GM23248 (cell line): ENCODE data around the gene SLC7A1. TPM values are rescaled to one million over a fixed set of nuclear protein-coding genes. Genes with fewer than 3 reads are reported as not detected.

ENCODE experiments used
- DNase-seq: peaks from one replicate; pipeline ENCODE4 v3.0.0-alpha.2; 2015
- H2AFZ ChIP-seq: fragments of 200-600 bp; sonication (generic); 2 replicates; pipeline ENCODE4 v1.6.1; 2016; ENCODE audit warnings: antibody characterized with exemption
- H3F3A ChIP-seq: fragments of 200-600 bp; sonication (generic); 2 replicates; pipeline ENCODE4 v1.6.1; 2016; ENCODE audit warnings: mild to moderate bottlenecking, antibody characterized with exemption, mixed run types; ENCODE audit not compliant: insufficient read depth
- H3K27ac ChIP-seq: fragments of 200-600 bp; sonication (generic); 2 replicates; pipeline ENCODE4 v1.5.1; 2016; ENCODE audit warnings: mild to moderate bottlenecking
- H3K27me3 ChIP-seq: fragments of 200-600 bp; sonication (generic); replicated peaks from 2 replicates; pipeline ENCODE4 v1.6.1; 2016; ENCODE audit warnings: mild to moderate bottlenecking; ENCODE audit not compliant: insufficient read depth
- H3K36me3 ChIP-seq: fragments of 200-600 bp; sonication (generic); 2 replicates; pipeline ENCODE4 v1.6.1; 2016; ENCODE audit warnings: low read depth, mild to moderate bottlenecking
- H3K4me1 ChIP-seq: fragments of 200-600 bp; sonication (generic); 2 replicates; pipeline ENCODE4 v1.6.1; 2016; ENCODE audit warnings: mild to moderate bottlenecking; ENCODE audit not compliant: insufficient read depth
- H3K4me2 ChIP-seq: fragments of 200-600 bp; sonication (generic); one replicate; pipeline ENCODE4 v1.6.1; 2016; ENCODE audit warnings: mild to moderate bottlenecking; ENCODE audit not compliant: unreplicated experiment
- H3K4me3 ChIP-seq: fragments of 200-600 bp; sonication (generic); 2 replicates; pipeline ENCODE4 v1.5.1; 2016; ENCODE audit warnings: mild to moderate bottlenecking
- H3K79me2 ChIP-seq: fragments of 200-600 bp; sonication (generic); 2 replicates; pipeline ENCODE4 v1.6.1; 2016; ENCODE audit warnings: mild to moderate bottlenecking; ENCODE audit not compliant: insufficient read depth
- H3K9ac ChIP-seq: fragments of 200-600 bp; sonication (generic); 2 replicates; pipeline ENCODE4 v1.6.1; 2016; ENCODE audit warnings: mild to moderate bottlenecking
- H3K9me2 ChIP-seq: fragments of 200-600 bp; sonication (generic); 2 replicates; pipeline ENCODE4 v1.6.1; 2016; ENCODE audit warnings: mixed run types, mild to moderate bottlenecking, moderate library complexity; ENCODE audit not compliant: insufficient read depth
- H3K9me3 ChIP-seq: fragments of 200-600 bp; sonication (generic); one replicate; pipeline ENCODE4 v1.6.1; 2017; ENCODE audit warnings: low read depth
- H4K20me1 ChIP-seq: fragments of 200-600 bp; sonication (generic); 2 replicates; pipeline ENCODE4 v1.6.0; 2016; ENCODE audit not compliant: insufficient read depth
- EZH2 ChIP-seq: fragments of 200-600 bp; sonication (generic); IDR thresholded peaks from 2 replicates; pipeline ENCODE4 v1.6.1; 2018; ENCODE audit warnings: antibody characterized with exemption, mild to moderate bottlenecking; ENCODE audit not compliant: insufficient read depth, poor library complexity, severe bottlenecking
- EZH2phosphoT487 ChIP-seq: fragments of 200-600 bp; sonication (generic); IDR thresholded peaks from 2 replicates; pipeline ENCODE4 v1.6.1; 2018; ENCODE audit warnings: antibody characterized with exemption, moderate library complexity, mild to moderate bottlenecking, low read depth; ENCODE audit not compliant: insufficient read depth
- WGBS, 2 experiments: methylation state at CpG; one replicate each; pipeline ENCODE4 v1.1.6; 2015 to 2017; ENCODE audit warnings: low lambda C conversion rate in 2 of 2, low coverage in 1 of 2; ENCODE audit errors: missing lambda C conversion rate in 2 of 2; 5-methylcytosine and 5-hydroxymethylcytosine counted together
- in situ Hi-C: fragments of 300-500 bp; cut with MboI; formaldehyde crosslinking; loops from 2 replicates; pipeline ENCODE4 v1.15.0; 2020
- polyA plus RNA-seq: library from polyadenylated mRNA; unstranded; fragments of >200 nt; fragmentation: Nextera tagmentation; extraction: Ambion mirVana; gene quantifications from 2 replicates; pipeline ENCODE4 v1.2.1, GENCODE V29; 2016
- total RNA-seq: library from RNA; depleted of rRNA; stranded (reverse); fragments of >200 nt; shearing (Covaris generic); gene quantifications from 2 replicates; pipeline ENCODE4 v1.2.3, GENCODE V29; 2014

SLC7A1 gene
- total and polyA plus RNA-seq, 2 experiments from 2014 or later = 34.7 to 38.6 TPM

GRCh38 chr13:29550430-29550988, 45.0 kb downstream of the SLC7A1 start:
- no peak overlapping the region for H3K4me2 ChIP-seq
- no peak for DNase-seq
- TF ChIP-seq EZH2phosphoT487 (no peak), EZH2 (no peak)
- H3K27ac ChIP-seq = no peak overlapping the region
- WGBS, 2 experiments = 96 to 98% methylated on average over 5 of the region's 5 CpGs
- no peaks in the 10 kb centered on the region for H3K9me2 ChIP-seq
- no peak overlapping the region for H3K9ac ChIP-seq
- no peaks in the 10 kb centered on the region for H3K9me3 ChIP-seq
- peaks cover 99% of the 10 kb centered on the region for H3K79me2 ChIP-seq
- H2AFZ ChIP-seq = no peak overlapping the region
- H3K36me3 ChIP-seq = peaks cover 48% of the 10 kb centered on the region
- H3K4me1 ChIP-seq = no peaks in the 10 kb centered on the region
- H3K27me3 ChIP-seq = no peaks in the 10 kb centered on the region
- H3F3A ChIP-seq = peaks cover 41% of the 10 kb centered on the region
- peaks cover 10% of the 10 kb centered on the region for H4K20me1 ChIP-seq
- no peak overlapping the region for H3K4me3 ChIP-seq
- in situ Hi-C loops = no loop called here

- no peaks in the 10 kb centered on the region for H3K9me2 ChIP-seq
- WGBS, 2 experiments = 69 to 75% methylated on average over 7 of the region's 7 CpGs
- H2AFZ ChIP-seq = no peak overlapping the region
- no peaks in the 10 kb centered on the region for H3K9me3 ChIP-seq
- H3F3A ChIP-seq = peaks cover 34% of the 10 kb centered on the region
- no peak overlapping the region for H3K27ac ChIP-seq
- TF ChIP-seq EZH2 (no peak), EZH2phosphoT487 (no peak)
- no peak overlapping the region for H3K4me2 ChIP-seq
- H3K9ac ChIP-seq = no peak overlapping the region
- peaks cover 49% of the 10 kb centered on the region for H3K36me3 ChIP-seq
- no peaks in the 10 kb centered on the region; the same call in 1 of the 2 replicates for H4K20me1 ChIP-seq
- H3K27me3 ChIP-seq = no peaks in the 10 kb centered on the region
- H3K4me3 ChIP-seq = no peak overlapping the region
- no peaks in the 10 kb centered on the region for H3K4me1 ChIP-seq
- H3K79me2 ChIP-seq = peaks cover 100% of the 10 kb centered on the region
- DNase-seq = peak; percentile 30
- in situ Hi-C loops = no loop called here
Measured at GRCh38 chr13:29548722-29549121, 46.8 kb downstream of the SLC7A1 start.

- Histone ChIP-seq H3K36me3 (peaks cover 42% of the 10 kb centered on the region), H3K4me2 (no peak overlapping the region), H3K9ac (no peak overlapping the region)
Measured at GRCh38 chr13:29547153-29547552, 48.3 kb downstream of the SLC7A1 start.

GRCh38 chr13:29546662-29547061, 48.8 kb downstream of the SLC7A1 start:
- no peak overlapping the region for H3K9ac ChIP-seq
- H3F3A ChIP-seq = peaks cover 17% of the 10 kb centered on the region
- no peak overlapping the region for H2AFZ ChIP-seq
- H3K79me2 ChIP-seq = peaks cover 100% of the 10 kb centered on the region
- H3K9me3 ChIP-seq = no peaks in the 10 kb centered on the region
- in situ Hi-C loops = no loop called here
- H4K20me1 ChIP-seq = no peaks in the 10 kb centered on the region; the same call in none of the 2 replicates
- H3K4me2 ChIP-seq = no peak overlapping the region
- TF ChIP-seq EZH2phosphoT487 (no peak), EZH2 (no peak)
- 78 to 79% methylated on average over 8 of the region's 8 CpGs for WGBS, 2 experiments
- 0 out of 2 replicates have a peak overlapping the region, but pooled peaks have one; percentile 1 for H3K27ac ChIP-seq
- no peaks in the 10 kb centered on the region for H3K4me1 ChIP-seq
- peaks cover 37% of the 10 kb centered on the region for H3K36me3 ChIP-seq
- DNase-seq = no peak
- no peaks in the 10 kb centered on the region for H3K27me3 ChIP-seq
- no peak overlapping the region for H3K4me3 ChIP-seq
- H3K9me2 ChIP-seq = no peaks in the 10 kb centered on the region

More at GRCh38 chr13:29547153-29547552, 48.3 kb downstream of the SLC7A1 start:
- Histone ChIP-seq H3K27ac (no peak overlapping the region), H2AFZ (no peak overlapping the region), H3K27me3 (no peaks in the 10 kb centered on the region), H4K20me1 (no peaks in the 10 kb centered on the region; the same call in none of the 2 replicates), H3K9me2 (no peaks in the 10 kb centered on the region), H3K9me3 (no peaks in the 10 kb centered on the region), H3F3A (peaks cover 19% of the 10 kb centered on the region), H3K79me2 (peaks cover 100% of the 10 kb centered on the region), H3K4me1 (no peaks in the 10 kb centered on the region), H3K4me3 (no peak overlapping the region)
- in situ Hi-C loops = no loop called here
- 98% methylated on average over 7 of the region's 7 CpGs for WGBS, 2 experiments
- no peak for DNase-seq
- TF ChIP-seq EZH2 = no peak
- TF ChIP-seq EZH2phosphoT487 = no peak

- peaks cover 20% of the 10 kb centered on the region; the same call in 1 of the 2 replicates for H3F3A ChIP-seq
- peaks cover 31% of the 10 kb centered on the region for H3K36me3 ChIP-seq
- 55 to 61% methylated on average over 8 of the region's 8 CpGs for WGBS, 2 experiments
- peaks cover 100% of the 10 kb centered on the region for H3K79me2 ChIP-seq
- in situ Hi-C loops = no loop called here
- H3K27ac ChIP-seq = 0 out of 2 replicates have a peak overlapping the region, but pooled peaks have one; percentile 1
- H2AFZ ChIP-seq = no peak overlapping the region
- no peak for DNase-seq
- no peak overlapping the region for H3K4me2 ChIP-seq
- no peak overlapping the region for H3K4me3 ChIP-seq
- no peaks in the 10 kb centered on the region; the same call in none of the 2 replicates for H4K20me1 ChIP-seq
- H3K9me3 ChIP-seq = no peaks in the 10 kb centered on the region
- H3K27me3 ChIP-seq = no peaks in the 10 kb centered on the region
- H3K9me2 ChIP-seq = no peaks in the 10 kb centered on the region
- H3K4me1 ChIP-seq = no peaks in the 10 kb centered on the region
- no peak overlapping the region for H3K9ac ChIP-seq
- no peak for TF ChIP-seq EZH2phosphoT487
- TF ChIP-seq EZH2 = no peak
Measured at GRCh38 chr13:29545988-29546387, 49.5 kb downstream of the SLC7A1 start.
